HepG2 (cell line): ENCODE results near the gene INSR. TPM values are rescaled to one million over a fixed set of nuclear protein-coding genes. Genes with fewer than 3 reads are reported as not detected.

Experiments
- CAMTA2 ChIP-seq: sonication (generic); formaldehyde crosslinking; IDR thresholded peaks from 2 replicates; pipeline ENCODE4 v1.4.0; 2020; ENCODE audit warnings: mild to moderate bottlenecking, missing genetic modification reagents, borderline replicate concordance
- HOXA5 ChIP-seq: sonication (generic); formaldehyde crosslinking; IDR thresholded peaks from 2 replicates; pipeline ENCODE4 v1.4.0; 2020; ENCODE audit warnings: missing genetic modification reagents
- KDM2A ChIP-seq: sonication (generic); formaldehyde crosslinking; IDR thresholded peaks from 2 replicates; pipeline ENCODE4 v1.4.0; 2020; ENCODE audit warnings: low read depth, missing genetic modification reagents, borderline replicate concordance
- KLF11 ChIP-seq: IDR thresholded peaks from 2 replicates; pipeline ENCODE4 v1.6.1; 2016; ENCODE audit warnings: missing compliant biosample characterization
- NCOA2 ChIP-seq: sonication (generic); formaldehyde crosslinking; IDR thresholded peaks from 2 replicates; pipeline ENCODE4 v1.8.0; 2022; ENCODE audit warnings: inconsistent platforms
- NR1H2 ChIP-seq: sonication (generic); formaldehyde crosslinking; IDR thresholded peaks from 2 replicates; pipeline ENCODE4 v1.8.1; 2022; ENCODE audit warnings: low read depth, missing genetic modification reagents, borderline replicate concordance
- SIN3A ChIP-seq: IDR thresholded peaks from 2 replicates; pipeline ENCODE4 v1.6.1; 2011; ENCODE audit warnings: low read depth, mild to moderate bottlenecking, control low read depth, low read length, borderline replicate concordance
- THYN1 ChIP-seq: sonication (generic); formaldehyde crosslinking; IDR thresholded peaks from 2 replicates; pipeline ENCODE4 v1.8.1; 2023; ENCODE audit warnings: low read depth, mild to moderate bottlenecking, moderate library complexity, missing genetic modification reagents, borderline replicate concordance
- ZNF17 ChIP-seq: sonication (generic); formaldehyde crosslinking; IDR thresholded peaks from 2 replicates; pipeline ENCODE4 v1.5.0; 2020; ENCODE audit warnings: mild to moderate bottlenecking, missing genetic modification reagents
- ZNF570 ChIP-seq: sonication (generic); formaldehyde crosslinking; IDR thresholded peaks from 2 replicates; pipeline ENCODE4 v1.4.0; 2020; ENCODE audit warnings: mild to moderate bottlenecking, missing genetic modification reagents, borderline replicate concordance
- ZNF598 ChIP-seq: sonication (generic); formaldehyde crosslinking; IDR thresholded peaks from 2 replicates; pipeline ENCODE4 v1.5.1; 2020; ENCODE audit warnings: mild to moderate bottlenecking, missing genetic modification reagents, borderline replicate concordance
- ZNF660 ChIP-seq: sonication (generic); formaldehyde crosslinking; IDR thresholded peaks from 2 replicates; pipeline ENCODE4 v1.5.1; 2020; ENCODE audit warnings: mild to moderate bottlenecking, low read depth, missing genetic modification reagents, borderline replicate concordance
- ZSCAN21 ChIP-seq: sonication (generic); formaldehyde crosslinking; IDR thresholded peaks from 2 replicates; pipeline ENCODE4 v1.8.0; 2022; ENCODE audit warnings: mild to moderate bottlenecking, missing genetic modification reagents, moderate library complexity, borderline replicate concordance
- polyA plus RNA-seq, 8 experiments: library from polyadenylated mRNA; depleted of rRNA in 3 of 8; stranded (reverse) in 7 of 8; unstranded in 1 of 8; fragments of >200 nt; fragmentation: Illumina TruSeq in 4 of 8; extraction: Trizol in 4 of 8; gene quantifications; 2 replicates each; pipeline versions ENCODE4 v1.2.1 to v1.2.3, GENCODE V29; 2011 to 2016; ENCODE audit warnings: low read depth in 4 of 8, missing spikeins in 1 of 8, mixed read lengths in 1 of 8; ENCODE audit not compliant: insufficient read depth in 1 of 8
- total RNA-seq, 5 experiments: library from RNA; depleted of rRNA; stranded (reverse); fragments of >200 nt; fragmentation: Illumina TruSeq; extraction: Trizol; gene quantifications; 2 replicates each; pipeline ENCODE4 v1.2.3, GENCODE V29; 2016; ENCODE audit warnings: low read depth in 1 of 5
- TF ChIP-seq, protein P1 (sequence below): sonication (generic); formaldehyde crosslinking; IDR thresholded peaks from 2 replicates; pipeline ENCODE4 v1.5.0; 2020; ENCODE audit warnings: missing genetic modification reagents
- TF ChIP-seq, protein P2 (sequence below): sonication (generic); formaldehyde crosslinking; IDR thresholded peaks from 2 replicates; pipeline ENCODE4 v1.8.0; 2023; ENCODE audit warnings: mild to moderate bottlenecking, missing genetic modification reagents

INSR gene
- total and polyA plus RNA-seq, 2 of the 13 experiments (the other 11 are each of a cell fraction or from before 2014, with no cell fraction given) = 24.2 to 29.8 TPM

GRCh38 chr19:7098701-7099596 is 195.3 kb downstream of the INSR start (continued):
- TF ChIP-seq ZSCAN21 (0 out of 2 replicates have a peak, but pooled peaks have one; percentile 24), NR1H2 (CRISPR knock-in tag) (no peak), ZNF17 (CRISPR knock-in tag) (no peak), KLF11 (no peak), CAMTA2 (CRISPR knock-in tag) (0 out of 2 replicates have a peak, but pooled peaks have one; percentile 20), THYN1 (0 out of 2 replicates have a peak, but pooled peaks have one; percentile 38), ZNF570 (CRISPR knock-in tag) (no peak), ZNF598 (CRISPR knock-in tag) (peak; percentile 42; the same call in 1 of the 2 replicates), HOXA5 (CRISPR knock-in tag) (peak; percentile 29), ZNF660 (CRISPR knock-in tag) (no peak), SIN3A (peak; percentile 53; the same call in 1 of the 2 replicates), KDM2A (CRISPR knock-in tag) (peak; percentile 56; the same call in 1 of the 2 replicates), NCOA2 (no peak)
- TF ChIP-seq, protein P1, sequence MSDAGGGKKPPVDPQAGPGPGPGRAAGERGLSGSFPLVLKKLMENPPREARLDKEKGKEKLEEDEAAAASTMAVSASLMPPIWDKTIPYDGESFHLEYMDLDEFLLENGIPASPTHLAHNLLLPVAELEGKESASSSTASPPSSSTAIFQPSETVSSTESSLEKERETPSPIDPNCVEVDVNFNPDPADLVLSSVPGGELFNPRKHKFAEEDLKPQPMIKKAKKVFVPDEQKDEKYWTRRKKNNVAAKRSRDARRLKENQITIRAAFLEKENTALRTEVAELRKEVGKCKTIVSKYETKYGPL = no peak
- TF ChIP-seq, protein P2, sequence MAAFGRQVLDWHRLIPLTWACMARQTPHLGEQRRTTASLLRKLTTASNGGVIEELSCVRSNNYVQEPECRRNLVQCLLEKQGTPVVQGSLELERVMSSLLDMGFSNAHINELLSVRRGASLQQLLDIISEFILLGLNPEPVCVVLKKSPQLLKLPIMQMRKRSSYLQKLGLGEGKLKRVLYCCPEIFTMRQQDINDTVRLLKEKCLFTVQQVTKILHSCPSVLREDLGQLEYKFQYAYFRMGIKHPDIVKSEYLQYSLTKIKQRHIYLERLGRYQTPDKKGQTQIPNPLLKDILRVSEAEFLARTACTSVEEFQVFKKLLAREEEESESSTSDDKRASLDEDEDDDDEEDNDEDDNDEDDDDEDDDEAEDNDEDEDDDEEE (CRISPR knock-in tag) = peak; percentile 48; the same call in 1 of the 2 replicates
